HG03060 (cell line): ENCODE results near the gene ASCC1.

Experiments
- ATAC-seq: cut with Tn5 transposase; IDR thresholded peaks from one replicate; pipeline ENCODE4 v1.9.1; 2021; ENCODE audit warnings: low read depth, moderate number of reproducible peaks; ENCODE audit not compliant: unreplicated experiment

The ASCC1 gene

GRCh38 chr10:72073708-72074573, 142.1 kb downstream of the ASCC1 start:
- ATAC-seq: no peak

DNA sequence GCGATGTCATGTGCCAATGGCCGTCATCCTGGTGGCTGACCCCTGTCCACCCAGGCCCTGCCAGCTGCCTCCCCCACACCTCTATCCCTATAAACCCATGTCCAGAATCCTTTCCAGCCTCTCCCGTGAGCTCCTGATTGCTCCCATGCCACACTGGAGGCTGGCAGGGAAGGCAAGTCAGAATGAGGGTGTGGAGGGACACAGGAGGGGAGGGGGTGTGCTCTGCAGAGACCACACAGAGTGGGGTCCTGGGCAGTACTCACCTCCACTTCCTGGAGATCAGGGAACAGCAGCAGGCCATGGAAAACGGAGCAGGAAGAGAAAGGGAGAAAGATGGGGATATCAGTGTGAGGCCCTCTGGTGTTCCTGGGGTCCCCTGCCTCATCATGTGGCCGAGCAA, 143.4 kb downstream of the ASCC1 start:
- no peak for ATAC-seq

GRCh38 chr10:72072046-72072445, 144.0 kb downstream of the ASCC1 start:
- ATAC-seq: no peak

GRCh38 chr10:72069751-72070526, 146.1 kb downstream of the ASCC1 start:
- ATAC-seq: no peak

GRCh38 chr10:72068901-72069446, 147.1 kb downstream of the ASCC1 start:
- ATAC-seq: no peak

DNA sequence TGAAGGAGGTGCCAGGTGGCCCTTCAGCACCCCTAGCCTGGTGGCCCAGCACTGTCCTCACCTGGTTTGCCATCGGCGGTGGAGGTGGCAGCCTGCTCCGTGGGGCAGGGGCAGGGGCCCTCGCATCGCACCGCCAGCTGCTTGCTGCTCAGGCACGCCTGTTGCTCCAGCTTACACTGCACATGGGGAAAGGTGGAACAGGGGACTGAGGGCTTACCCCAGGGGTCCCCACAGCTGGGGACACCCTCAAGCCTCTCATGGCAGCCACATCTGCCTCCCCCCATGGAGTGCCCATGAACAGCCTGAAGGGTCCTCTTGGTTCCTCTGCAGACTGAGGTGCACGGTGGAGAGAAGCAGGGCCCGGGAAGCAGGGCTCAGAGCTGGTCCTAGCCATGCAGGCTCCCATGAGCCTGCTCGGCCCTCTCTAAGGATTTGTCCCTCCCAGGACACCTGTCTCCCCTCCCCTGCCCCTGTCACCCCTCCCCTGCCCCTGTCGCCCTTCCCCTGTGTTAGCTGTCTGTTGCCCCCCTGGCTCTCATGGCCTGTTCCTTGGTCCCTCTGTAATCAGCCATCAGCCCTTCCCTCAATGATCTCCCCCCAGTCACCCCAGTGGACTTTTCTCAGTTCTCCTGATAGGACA, 147.8 kb downstream of the ASCC1 start:
- ATAC-seq: no peak

DNA sequence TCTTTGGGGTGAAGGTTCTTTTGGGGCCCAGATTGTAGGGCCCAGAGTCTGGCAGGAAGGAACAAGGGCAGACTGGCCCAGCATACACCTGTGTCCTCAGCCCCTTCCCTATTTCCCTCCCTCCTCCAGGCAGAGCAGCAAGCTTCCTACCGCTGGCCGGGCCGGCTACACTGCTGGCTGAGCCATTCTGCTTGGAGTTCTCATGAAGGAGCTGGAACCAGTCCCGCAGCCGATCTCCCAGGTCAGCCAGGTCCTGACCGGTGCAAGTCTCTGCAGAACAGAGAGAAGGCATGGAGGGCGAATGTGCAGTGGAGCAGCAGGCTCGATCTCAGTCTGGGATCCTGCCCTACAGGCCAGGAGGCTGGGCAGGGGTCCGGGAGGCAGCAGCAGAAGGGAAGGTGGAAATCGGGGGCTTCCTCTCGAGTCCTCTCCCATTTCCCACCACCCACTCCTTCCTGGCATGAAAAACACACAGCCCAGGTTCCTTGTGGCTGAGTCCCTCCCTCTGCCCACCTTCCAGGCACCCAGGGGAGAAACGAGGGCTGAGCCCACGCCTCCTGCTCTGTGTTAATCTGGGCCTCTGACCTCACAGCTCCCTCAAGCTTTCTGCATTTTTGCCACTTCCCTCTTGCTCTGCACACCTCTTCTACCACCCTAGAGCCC, 148.5 kb downstream of the ASCC1 start:
- ATAC-seq: no peak

- ATAC-seq: no peak
Observed at GRCh38 chr10:72066318-72067284, 149.5 kb downstream of the ASCC1 start.

DNA sequence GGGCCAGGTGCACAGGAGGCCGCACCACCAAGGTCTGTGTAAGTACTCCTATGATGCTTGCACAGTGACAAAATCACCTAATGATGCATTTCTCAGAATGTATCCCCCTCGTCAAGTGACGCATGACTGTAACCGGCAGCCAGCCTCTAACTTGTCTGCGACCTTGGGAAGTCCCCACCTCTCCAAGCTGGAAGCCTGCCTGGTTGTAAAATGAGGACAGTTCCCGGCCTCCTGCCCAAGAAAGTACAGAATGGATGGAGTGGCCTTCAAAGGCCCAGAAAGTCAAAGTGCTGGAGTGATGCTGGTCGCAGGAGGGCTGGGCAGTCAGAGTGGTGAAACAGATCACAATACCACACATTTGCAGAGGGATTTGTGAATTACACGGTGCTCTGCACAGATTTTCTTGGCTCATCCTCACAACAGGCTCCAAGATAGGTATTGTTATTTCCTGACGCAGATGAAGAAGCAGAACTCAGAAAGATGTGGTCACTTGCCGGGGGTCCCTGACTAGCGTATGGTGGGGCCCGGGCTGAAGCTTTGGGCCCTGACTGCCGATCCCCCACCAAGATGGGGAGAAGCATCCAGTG, 150.5 kb downstream of the ASCC1 start:
- no peak for ATAC-seq

DNA sequence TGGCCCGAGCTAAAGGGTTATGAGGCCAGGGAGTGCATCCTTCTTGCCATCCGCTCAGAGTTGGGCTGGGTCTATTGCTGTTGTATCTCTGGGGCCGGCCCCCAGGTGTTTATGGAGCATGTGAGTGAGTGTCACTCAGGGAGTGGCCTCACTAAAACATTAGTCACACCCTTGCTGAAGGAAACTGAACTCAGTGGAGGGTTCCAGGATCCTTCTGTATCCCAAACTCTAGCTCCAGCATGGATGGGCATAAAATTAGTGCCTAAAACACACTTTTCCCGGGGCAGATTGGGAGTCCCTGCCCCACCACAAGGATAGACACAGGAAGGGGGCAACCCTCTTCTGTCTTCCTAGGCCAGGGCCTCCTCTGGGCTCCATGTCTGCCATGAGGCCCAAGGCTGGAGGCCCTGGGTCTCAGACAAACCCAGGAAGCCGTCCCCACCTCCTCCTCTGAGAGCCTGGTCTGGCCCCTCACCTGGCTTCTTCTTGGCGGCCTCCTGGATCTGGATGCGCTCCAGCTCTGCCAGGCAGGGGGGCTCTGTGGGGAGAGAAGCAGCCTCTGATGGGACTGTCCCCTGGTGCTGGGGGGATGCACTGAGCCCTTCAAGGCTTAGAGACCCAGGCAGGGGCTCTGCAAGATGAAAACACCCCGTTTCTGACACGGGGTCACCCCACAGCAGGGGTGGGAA, 152.2 kb downstream of the ASCC1 start:
- no peak for ATAC-seq

DNA sequence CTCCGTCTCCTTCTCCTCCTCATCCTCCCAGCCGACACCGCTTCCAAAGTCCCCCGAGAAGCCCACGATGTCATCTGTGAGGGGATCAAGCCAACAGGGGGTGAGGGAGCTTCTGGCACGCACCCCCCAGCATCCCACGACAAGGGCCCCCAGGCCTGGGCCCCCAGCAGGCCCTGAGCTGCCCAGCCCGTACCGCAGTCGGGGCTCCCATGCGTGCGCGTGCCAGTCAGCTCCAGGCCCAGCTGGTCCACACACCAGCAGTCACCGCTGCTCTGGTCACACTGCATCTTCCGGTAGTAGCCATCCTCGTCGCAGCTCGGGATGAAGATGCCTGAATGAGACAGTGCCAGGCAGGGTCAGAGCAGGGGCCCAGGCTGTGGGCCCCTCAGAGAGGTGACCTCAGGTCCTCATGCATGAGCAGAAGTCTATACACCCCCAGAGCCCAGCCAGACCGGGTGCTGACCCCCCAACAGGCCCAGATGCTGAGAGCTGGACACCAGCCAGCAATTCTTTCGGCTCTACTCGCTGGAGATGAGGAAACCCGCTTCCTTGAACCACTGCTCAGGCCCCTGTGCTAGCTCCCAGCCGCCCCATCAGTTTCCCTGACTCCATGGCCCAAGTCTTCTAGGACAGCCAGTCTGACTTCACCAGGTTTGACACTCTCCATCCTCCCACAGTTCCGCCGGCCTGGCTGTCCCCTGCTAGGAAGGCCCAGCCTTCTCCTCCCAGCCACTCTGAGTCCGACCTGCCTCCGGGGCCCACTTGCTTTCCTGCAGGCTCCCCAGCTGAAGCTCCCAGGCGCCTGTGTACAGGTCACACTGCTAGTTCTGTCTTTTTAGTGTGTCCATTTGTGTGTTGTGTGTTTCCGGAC, 153.0 kb downstream of the ASCC1 start:
- no peak for ATAC-seq

DNA sequence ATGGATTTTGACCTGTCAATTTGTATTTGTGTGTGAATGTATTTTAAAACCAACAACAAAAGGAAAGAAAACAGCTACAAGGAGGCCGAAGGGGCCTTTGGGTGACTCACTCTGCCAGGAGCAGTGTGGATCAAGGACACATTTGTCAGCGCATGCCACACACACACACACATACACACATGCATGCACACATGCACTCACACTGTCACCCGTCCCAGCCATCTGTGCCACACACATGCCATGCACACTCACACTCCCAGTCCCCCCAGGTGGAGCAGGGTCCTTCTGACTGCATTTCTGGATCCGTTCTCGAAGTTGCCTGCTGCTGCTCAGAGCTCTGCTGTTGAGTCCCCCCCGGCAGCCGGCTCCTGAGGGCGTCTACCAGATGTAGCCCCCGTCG, 153.7 kb downstream of the ASCC1 start:
- ATAC-seq: no peak

DNA sequence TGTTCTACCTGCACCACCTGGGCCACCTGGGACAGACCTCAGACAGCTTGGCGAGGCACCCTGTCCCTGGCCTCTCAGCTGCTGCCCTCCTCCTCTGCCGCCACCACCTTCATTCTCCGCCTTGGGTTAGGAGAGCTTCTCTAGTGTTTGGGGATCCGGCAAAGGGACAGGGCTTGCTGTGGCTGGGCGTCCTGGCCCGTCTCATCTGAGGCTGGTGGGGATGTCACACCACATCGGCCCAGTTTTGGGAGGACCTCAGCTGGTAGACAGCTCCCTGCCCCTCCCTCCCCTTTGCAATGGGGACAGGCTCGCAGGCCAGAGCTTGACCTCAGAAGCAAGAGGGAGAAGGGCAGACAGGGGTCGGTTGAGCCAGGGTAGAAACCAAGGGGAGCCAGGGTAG, 154.1 kb downstream of the ASCC1 start:
- ATAC-seq: no peak

- ATAC-seq: no peak
Observed at GRCh38 chr10:72061491-72061890, 154.6 kb downstream of the ASCC1 start.

DNA sequence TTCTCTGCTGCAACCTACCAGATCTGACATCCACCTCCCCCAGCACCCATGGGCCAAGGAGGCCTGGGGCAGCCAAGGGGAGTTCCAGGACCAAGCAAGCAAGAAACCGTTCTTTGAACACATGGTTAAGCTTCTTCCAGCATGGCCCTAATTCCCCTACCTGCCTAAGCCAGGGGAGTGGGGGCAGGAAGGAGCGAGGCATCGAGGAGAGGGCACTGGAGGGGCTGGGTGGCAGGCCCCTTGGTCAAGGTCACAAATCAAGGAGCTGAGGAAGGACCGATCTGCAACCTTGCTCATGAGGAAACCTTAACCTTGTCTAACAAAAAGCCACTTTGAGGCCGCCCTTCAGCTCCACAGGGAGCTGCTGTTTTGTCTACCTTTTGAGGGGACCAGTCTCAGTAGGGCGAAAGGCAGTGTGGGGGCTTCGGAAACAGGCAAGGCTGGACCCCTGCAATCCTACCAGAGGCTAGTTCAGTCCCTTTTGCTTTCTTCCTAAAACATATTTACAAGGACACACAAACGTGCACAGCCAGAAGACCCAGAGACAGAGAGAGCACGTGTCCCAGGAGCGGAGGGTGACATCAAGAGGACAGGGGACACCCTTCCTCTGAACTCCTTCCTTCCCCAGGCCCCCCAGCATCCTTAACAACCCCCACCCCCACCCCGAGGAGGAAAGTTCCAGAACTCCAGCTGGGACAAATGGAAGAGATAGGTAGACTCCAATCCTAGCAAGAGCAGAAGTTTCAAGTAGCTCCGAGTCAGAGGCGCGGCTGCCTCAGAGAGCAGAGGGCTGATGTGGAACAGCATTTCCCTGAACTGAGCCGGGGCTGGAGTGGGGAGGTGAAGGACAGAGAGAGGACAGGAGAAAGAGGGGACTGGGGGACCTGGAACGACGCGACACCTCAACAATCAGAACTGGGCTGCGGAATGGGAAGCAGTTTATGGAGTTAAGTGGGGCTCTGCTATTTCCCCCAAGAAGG, 155.9 kb downstream of the ASCC1 start:
- no peak for ATAC-seq
